ENCODE measurements around the gene SAMD15. TPM values are rescaled to one million over a fixed set of nuclear protein-coding genes. Genes with fewer than 3 reads are reported as not detected.

SAMD15 gene
- total and polyA plus RNA-seq, 2 experiments from 2014 or later, result 0.61 to 0.76 TPM

- TF ChIP-seq, protein P1, sequence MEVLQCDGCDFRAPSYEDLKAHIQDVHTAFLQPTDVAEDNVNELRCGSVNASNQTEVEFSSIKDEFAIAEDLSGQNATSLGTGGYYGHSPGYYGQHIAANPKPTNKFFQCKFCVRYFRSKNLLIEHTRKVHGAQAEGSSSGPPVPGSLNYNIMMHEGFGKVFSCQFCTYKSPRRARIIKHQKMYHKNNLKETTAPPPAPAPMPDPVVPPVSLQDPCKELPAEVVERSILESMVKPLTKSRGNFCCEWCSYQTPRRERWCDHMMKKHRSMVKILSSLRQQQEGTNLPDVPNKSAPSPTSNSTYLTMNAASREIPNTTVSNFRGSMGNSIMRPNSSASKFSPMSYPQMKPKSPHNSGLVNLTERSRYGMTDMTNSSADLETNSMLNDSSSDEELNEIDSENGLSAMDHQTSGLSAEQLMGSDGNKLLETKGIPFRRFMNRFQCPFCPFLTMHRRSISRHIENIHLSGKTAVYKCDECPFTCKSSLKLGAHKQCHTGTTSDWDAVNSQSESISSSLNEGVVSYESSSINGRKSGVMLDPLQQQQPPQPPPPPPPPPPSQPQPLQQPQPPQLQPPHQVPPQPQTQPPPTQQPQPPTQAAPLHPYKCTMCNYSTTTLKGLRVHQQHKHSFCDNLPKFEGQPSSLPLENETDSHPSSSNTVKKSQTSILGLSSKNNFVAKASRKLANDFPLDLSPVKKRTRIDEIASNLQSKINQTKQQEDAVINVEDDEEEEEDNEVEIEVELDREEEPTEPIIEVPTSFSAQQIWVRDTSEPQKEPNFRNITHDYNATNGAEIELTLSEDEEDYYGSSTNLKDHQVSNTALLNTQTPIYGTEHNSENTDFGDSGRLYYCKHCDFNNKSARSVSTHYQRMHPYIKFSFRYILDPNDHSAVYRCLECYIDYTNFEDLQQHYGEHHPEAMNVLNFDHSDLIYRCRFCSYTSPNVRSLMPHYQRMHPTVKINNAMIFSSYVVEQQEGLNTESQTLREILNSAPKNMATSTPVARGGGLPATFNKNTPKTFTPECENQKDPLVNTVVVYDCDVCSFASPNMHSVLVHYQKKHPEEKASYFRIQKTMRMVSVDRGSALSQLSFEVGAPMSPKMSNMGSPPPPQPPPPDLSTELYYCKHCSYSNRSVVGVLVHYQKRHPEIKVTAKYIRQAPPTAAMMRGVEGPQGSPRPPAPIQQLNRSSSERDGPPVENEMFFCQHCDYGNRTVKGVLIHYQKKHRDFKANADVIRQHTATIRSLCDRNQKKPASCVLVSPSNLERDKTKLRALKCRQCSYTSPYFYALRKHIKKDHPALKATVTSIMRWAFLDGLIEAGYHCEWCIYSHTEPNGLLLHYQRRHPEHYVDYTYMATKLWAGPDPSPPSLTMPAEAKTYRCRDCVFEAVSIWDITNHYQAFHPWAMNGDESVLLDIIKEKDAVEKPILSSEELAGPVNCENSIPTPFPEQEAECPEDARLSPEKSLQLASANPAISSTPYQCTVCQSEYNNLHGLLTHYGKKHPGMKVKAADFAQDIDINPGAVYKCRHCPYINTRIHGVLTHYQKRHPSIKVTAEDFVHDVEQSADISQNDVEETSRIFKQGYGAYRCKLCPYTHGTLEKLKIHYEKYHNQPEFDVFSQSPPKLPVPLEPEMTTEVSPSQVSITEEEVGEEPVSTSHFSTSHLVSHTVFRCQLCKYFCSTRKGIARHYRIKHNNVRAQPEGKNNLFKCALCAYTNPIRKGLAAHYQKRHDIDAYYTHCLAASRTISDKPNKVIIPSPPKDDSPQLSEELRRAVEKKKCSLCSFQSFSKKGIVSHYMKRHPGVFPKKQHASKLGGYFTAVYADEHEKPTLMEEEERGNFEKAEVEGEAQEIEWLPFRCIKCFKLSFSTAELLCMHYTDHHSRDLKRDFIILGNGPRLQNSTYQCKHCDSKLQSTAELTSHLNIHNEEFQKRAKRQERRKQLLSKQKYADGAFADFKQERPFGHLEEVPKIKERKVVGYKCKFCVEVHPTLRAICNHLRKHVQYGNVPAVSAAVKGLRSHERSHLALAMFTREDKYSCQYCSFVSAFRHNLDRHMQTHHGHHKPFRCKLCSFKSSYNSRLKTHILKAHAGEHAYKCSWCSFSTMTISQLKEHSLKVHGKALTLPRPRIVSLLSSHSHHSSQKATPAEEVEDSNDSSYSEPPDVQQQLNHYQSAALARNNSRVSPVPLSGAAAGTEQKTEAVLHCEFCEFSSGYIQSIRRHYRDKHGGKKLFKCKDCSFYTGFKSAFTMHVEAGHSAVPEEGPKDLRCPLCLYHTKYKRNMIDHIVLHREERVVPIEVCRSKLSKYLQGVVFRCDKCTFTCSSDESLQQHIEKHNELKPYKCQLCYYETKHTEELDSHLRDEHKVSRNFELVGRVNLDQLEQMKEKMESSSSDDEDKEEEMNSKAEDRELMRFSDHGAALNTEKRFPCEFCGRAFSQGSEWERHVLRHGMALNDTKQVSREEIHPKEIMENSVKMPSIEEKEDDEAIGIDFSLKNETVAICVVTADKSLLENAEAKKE (CRISPR knock-in tag; IDR thresholded peaks at IDR 0.05), result no peak
- TF ChIP-seq STAT1 (IDR thresholded peaks at IDR 0.05; ENCODE audit: unreplicated experiment), result no peak
- TF ChIP-seq CREB1 (CRISPR knock-in tag; IDR thresholded peaks at IDR 0.05; ENCODE audit: low read depth), result no peak
- TF ChIP-seq JUNB (IDR thresholded peaks at IDR 0.05; ENCODE audit: unreplicated experiment), result no peak
- TF ChIP-seq EZH2 (IDR thresholded peaks at IDR 0.05; ENCODE audit: low read depth, unreplicated experiment), result no peak
- TF ChIP-seq POLR2AphosphoS5 (IDR thresholded peaks at IDR 0.05; ENCODE audit: low read depth), result no peak
- no peak for TF ChIP-seq REST (IDR thresholded peaks at IDR 0.05; ENCODE audit: unreplicated experiment)
These were observed 21.4 kb upstream of the SAMD15 start (continued) for GRCh38 chr14:77355811-77356210.
